ENCODE measurements around the gene EFTUD2. TPM values are rescaled to one million over a fixed set of nuclear protein-coding genes. Genes with fewer than 3 reads are reported as not detected.

EFTUD2 gene
- total RNA-seq, 2 donors from 2014 or later: 65.2 to 71.9 TPM

DNA sequence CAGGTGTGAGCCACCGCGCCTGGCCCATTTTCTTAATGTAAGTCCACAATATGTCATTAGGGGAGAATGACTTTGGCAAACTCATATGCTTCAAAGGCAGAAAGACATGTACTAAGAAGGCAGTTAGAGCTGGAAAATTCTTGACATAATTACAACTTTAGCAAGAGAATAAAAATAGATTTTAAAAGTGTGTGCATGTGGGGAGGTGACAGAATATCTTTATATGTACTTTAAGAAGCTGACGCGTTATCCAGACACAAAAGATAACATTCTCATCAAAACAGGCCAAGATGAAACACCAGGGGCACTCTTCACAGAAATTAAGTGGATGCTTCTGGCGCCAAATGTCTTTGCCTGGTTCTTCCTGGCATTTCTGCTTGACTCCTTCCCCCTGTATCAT is 97.4 kb downstream of the EFTUD2 start:
- peak; percentile 36 for DNase-seq (ENCODE audit: low spot score)
- intact Hi-C loops (cut with DNase I): no loop called here

Small RNAs within 50 kb of the gene (microRNA-seq; reads per million reads assigned to microRNA genes)
- 0 to 0.32 reads per million in 2 donors for gene MIR6783 (ENCODE audit: borderline microRNAs expressed in 2 of 2)

Other genes with a start within 250 kb of the EFTUD2 start
- under 1 TPM in 1 of 2 donors, not detected in 1; 0.10 TPM for gene MEIOC, start 243.0 kb downstream of the EFTUD2 start, total RNA-seq
- gene CCDC43, start 209.7 kb downstream of the EFTUD2 start, total RNA-seq: 10 to 100 TPM; 16.5 to 17.4 TPM
- 1 to 10 TPM; 4.2 to 4.3 TPM for gene DBF4B, start 190.8 kb downstream of the EFTUD2 start, total RNA-seq
- gene ADAM11, start 140.5 kb downstream of the EFTUD2 start, total RNA-seq: under 1 TPM; 0.29 to 0.42 TPM
- 10 to 100 TPM; 30.4 to 80.8 TPM for gene GJC1, start 69.2 kb downstream of the EFTUD2 start, total RNA-seq
- gene HIGD1B, start 51.6 kb downstream of the EFTUD2 start, total RNA-seq: 1 to 10 TPM; 1.8 to 1.9 TPM
- gene GFAP, start 16.1 kb upstream of the EFTUD2 start, total RNA-seq: 1 to 10 TPM in 1 of 2 donors, under 1 TPM in 1; 0.51 to 1.7 TPM
- gene KIF18B, start 48.3 kb upstream of the EFTUD2 start, total RNA-seq: under 1 TPM; 0.10 to 0.65 TPM
- gene C1QL1, start 68.9 kb upstream of the EFTUD2 start, total RNA-seq: under 1 TPM; 0.19 to 0.42 TPM
- gene DCAKD, start 152.2 kb upstream of the EFTUD2 start, total RNA-seq: 10 to 100 TPM; 17.9 to 19.9 TPM
- gene NMT1, start 161.9 kb upstream of the EFTUD2 start, total RNA-seq: 10 to 100 TPM; 71.8 to 83.5 TPM
- gene PLCD3, start 233.1 kb upstream of the EFTUD2 start, total RNA-seq: 10 to 100 TPM; 69.3 to 74.2 TPM
- gene ACBD4, start 236.2 kb upstream of the EFTUD2 start, total RNA-seq: 10 to 100 TPM; 10.8 to 12.9 TPM
- 10 to 100 TPM; 40.6 to 46.9 TPM for gene HEXIM1, start 249.0 kb upstream of the EFTUD2 start, total RNA-seq